Erythroblast (primary cell): Measurements from ENCODE around the gene CD244.

Experiments
- GATA1 ChIP-seq: IDR thresholded peaks from 2 replicates; pipeline ENCODE4 v1.6.1; 2011; ENCODE audit warnings: low read depth, mild to moderate bottlenecking, control low read depth, low read length, moderate library complexity
- POLR2A ChIP-seq: IDR thresholded peaks from 2 replicates; pipeline ENCODE4 v1.6.1; 2011; ENCODE audit warnings: mild to moderate bottlenecking, low read length

DNA sequence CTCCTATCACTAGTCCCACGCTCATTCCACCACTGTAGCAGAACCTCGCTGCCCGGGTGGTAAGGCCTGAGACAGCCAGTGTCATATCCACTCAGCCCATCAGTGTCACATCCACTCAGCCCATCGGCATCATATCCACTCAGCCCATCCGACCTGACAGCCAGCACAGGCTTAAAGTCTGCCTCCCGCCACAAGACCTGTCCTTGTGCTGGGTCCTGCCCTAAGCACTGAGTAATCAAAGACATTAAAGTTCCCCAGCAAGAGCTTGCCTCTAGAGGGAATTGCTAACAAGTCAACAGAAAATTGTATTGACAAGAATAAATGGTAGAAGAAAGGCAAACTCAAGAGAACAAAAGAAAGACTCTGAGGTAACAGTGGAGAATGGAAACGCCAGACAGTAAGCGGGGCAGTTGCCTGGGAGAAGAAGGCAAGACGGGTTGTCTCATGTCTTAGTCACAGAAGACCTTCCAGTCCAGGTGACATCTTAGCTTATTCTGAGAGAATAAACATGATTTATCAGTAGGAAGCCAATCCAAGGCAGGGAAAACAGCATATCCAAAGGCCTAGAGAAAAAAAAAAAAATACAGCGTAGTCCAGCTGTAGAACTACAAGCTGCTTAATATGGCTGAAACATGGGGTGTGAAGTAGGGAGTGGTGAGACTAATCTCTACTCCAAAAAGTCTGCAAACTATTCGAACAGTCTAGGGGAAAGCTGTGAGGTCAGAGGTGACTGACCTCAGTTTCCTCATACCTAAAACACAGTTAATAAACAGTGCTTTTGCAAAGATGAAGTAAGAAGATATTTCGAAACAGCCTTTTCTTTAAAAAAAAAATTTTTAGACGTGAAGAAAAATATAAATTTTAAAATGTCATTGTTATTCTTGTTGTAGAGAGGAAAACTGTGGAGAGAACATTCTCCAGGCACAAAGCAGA lies 21.2 kb upstream of the CD244 start:
- no peak for TF ChIP-seq POLR2A
- TF ChIP-seq GATA1, result no peak
